GM19397 (cell line): ENCODE results near the gene HBQ1.
"Not testable (repeated sequence)": the region's sequence is repeated elsewhere in the genome, so short reads cannot be mapped to it uniquely, and the experiment has no call there.

ENCODE experiments used
- ATAC-seq: cut with Tn5 transposase; IDR thresholded peaks from one replicate; pipeline ENCODE4 v1.9.1; 2021; ENCODE audit warnings: mild to moderate bottlenecking, moderate library complexity; ENCODE audit not compliant: unreplicated experiment

The HBQ1 gene

GRCh38 chr16:160242-160641 is 20.0 kb upstream of the HBQ1 start:
- ATAC-seq = not testable (repeated sequence)

- ATAC-seq = no peak
These were observed 19.5 kb upstream of the HBQ1 start for GRCh38 chr16:160691-161190.

GRCh38 chr16:162271-162991 is 17.8 kb upstream of the HBQ1 start:
- no peak for ATAC-seq

- ATAC-seq = not testable (repeated sequence)
These were observed 17.1 kb upstream of the HBQ1 start for GRCh38 chr16:163139-163538.

DNA sequence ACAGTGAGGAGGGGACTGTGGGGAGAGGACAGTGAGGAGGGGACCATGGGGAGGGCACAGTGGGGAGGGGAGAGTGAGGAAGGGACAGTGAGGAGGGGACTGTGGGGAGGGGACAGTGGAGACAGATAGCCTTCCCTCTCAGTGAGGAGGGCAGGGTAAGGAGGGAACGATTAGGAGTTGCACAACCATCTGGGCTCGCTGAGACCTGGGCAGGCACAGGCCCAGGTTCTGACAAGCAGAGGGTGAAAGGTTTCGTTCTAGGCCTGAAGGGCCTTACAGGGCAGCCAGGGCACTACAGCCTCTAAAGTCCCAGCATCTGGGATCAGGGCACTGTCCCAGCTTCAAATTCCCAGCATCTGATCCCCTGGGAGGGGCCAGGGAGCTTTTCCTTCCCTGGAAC is 16.6 kb upstream of the HBQ1 start:
- not testable (repeated sequence) for ATAC-seq

DNA sequence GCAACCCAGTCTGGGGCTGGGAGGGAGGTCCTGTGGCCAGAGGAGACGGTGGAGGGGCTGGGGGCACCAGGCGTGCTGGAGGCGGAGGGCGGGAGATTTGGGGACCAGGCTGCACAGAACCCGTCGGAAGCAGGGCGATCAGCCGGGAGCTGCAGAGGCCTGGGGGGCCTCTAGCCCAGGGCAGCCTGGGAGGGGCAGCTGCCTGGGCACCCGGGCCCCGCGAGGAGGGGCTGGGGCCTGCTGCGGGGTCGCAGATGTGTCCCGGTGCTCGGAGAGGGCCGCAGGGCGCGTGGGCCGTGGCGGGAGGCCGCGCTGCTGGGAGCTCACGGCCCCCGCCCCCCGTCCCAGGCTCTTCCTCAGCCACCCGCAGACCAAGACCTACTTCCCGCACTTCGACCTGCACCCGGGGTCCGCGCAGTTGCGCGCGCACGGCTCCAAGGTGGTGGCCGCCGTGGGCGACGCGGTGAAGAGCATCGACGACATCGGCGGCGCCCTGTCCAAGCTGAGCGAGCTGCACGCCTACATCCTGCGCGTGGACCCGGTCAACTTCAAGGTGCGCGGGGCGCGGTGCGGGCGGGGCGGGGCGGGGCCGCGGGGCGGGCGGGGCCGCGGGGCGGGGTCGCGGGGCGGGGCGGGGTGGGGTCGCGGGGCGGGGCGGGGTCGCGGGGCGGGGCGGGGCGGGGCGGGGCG is 16.0 kb upstream of the HBQ1 start:
- not testable (repeated sequence) for ATAC-seq

DNA sequence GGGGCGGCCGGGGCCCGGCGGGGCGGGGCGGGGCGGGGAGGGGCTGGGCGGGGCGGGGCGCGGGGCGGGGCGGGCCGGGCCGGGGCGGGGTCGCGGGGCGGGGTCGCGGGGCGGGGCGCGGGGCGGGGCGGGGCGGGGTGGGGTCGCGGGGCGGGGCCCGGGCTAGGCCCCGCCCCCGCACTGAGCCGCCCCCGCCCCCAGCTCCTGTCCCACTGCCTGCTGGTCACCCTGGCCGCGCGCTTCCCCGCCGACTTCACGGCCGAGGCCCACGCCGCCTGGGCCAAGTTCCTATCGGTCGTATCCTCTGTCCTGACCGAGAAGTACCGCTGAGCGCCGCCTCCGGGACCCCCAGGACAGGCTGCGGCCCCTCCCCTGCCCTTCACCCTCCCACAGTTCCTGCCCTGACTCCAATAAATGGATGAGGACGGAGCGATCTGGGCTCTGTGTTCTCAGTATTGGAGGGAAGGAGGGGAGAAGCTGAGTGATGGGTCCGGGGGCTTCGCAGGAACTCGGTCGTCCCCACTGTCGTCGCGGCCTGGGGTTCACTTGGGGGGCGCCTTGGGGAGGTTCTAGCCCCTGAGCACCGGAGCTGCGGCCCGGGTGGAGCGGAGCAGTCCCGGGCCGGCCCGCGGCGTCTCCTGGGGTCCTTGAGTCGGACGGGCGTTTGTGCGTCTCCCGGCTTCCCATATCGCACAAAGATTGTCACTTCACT is 15.3 kb upstream of the HBQ1 start:
- ATAC-seq = no peak

DNA sequence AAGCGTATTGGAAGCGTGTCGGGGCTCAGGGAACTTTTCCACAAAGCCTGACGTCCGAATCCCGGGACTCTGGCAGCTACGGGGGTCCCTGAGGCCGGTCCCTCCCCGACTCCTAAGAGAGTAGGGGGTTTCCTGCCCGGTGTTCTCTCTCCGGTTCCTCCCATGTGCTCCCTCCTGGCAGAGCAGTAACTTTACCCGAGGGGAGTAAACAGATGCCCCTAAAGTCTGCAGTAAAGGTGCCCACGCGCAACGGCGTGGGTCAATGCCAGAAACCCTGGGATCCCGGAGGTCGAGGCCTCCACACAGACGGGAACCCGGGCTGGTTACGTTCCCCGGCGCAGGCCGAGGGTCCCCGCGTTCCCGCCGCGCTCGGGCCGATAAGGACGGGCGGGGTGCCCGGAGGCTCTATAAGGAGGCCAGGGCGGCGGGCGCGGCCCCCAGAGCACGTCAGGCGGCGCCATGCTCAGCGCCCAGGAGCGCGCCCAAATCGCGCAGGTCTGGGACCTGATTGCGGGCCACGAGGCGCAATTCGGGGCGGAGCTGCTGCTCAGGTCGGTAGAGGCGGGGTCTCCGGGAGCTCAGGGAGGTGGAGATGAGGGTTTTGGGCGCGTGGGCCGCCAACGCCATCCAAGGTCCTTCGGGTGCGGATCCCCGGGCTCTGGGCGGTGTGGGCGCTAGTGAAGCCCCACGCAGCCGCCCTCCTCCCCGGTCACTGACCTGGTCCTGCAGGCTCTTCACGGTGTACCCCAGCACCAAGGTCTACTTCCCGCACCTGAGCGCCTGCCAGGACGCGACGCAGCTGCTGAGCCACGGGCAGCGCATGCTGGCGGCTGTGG is 14.5 kb upstream of the HBQ1 start, which contains the start of gene HBM:
Gene HBM, plus strand, starts transcription at position 440 of the 836 bp plus-strand sequence. Its CDS starts 20 bp downstream, at position 460.
- no peak for ATAC-seq

GRCh38 chr16:166375-167121 is 13.7 kb upstream of the HBQ1 start:
- ATAC-seq = no peak

- ATAC-seq = no peak
These were observed 13.1 kb upstream of the HBQ1 start for GRCh38 chr16:167122-167690.

DNA sequence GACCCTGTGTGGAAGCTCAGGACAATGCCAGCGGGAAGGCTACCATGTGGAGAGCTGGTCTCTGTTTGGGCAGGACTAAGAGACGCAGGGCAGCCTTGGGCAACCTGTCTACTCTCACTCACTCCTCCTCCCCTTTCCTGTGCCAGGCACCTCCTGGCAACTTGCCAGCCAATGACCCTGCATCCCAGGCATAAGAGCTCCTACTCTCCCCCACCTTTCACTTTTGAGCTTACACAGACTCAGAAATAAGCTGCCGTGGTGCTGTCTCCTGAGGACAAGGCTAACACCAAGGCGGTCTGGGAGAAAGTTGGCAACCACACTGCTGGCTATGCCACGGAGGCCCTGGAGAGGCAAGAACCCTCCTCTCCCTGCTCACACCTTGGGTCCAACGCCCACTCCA is 11.8 kb upstream of the HBQ1 start:
- ATAC-seq = no peak

GRCh38 chr16:169014-169413 is 11.2 kb upstream of the HBQ1 start:
- no peak for ATAC-seq

- ATAC-seq = not testable (repeated sequence)
These were observed 10.2 kb upstream of the HBQ1 start for GRCh38 chr16:170088-170507.

GRCh38 chr16:170788-171187 is 9.5 kb upstream of the HBQ1 start:
- ATAC-seq = no peak

DNA sequence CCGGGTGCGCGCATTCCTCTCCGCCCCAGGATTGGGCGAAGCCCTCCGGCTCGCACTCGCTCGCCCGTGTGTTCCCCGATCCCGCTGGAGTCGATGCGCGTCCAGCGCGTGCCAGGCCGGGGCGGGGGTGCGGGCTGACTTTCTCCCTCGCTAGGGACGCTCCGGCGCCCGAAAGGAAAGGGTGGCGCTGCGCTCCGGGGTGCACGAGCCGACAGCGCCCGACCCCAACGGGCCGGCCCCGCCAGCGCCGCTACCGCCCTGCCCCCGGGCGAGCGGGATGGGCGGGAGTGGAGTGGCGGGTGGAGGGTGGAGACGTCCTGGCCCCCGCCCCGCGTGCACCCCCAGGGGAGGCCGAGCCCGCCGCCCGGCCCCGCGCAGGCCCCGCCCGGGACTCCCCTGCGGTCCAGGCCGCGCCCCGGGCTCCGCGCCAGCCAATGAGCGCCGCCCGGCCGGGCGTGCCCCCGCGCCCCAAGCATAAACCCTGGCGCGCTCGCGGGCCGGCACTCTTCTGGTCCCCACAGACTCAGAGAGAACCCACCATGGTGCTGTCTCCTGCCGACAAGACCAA is 7.8 kb upstream of the HBQ1 start, which contains the start of gene HBA2:
Gene HBA2, plus strand, starts transcription at position 503 of the 568 bp plus-strand sequence. Its CDS starts 37 bp downstream, at position 540.
- not testable (repeated sequence) for ATAC-seq

- not testable (repeated sequence) for ATAC-seq
These were observed 6.9 kb upstream of the HBQ1 start for GRCh38 chr16:173211-173854.

DNA sequence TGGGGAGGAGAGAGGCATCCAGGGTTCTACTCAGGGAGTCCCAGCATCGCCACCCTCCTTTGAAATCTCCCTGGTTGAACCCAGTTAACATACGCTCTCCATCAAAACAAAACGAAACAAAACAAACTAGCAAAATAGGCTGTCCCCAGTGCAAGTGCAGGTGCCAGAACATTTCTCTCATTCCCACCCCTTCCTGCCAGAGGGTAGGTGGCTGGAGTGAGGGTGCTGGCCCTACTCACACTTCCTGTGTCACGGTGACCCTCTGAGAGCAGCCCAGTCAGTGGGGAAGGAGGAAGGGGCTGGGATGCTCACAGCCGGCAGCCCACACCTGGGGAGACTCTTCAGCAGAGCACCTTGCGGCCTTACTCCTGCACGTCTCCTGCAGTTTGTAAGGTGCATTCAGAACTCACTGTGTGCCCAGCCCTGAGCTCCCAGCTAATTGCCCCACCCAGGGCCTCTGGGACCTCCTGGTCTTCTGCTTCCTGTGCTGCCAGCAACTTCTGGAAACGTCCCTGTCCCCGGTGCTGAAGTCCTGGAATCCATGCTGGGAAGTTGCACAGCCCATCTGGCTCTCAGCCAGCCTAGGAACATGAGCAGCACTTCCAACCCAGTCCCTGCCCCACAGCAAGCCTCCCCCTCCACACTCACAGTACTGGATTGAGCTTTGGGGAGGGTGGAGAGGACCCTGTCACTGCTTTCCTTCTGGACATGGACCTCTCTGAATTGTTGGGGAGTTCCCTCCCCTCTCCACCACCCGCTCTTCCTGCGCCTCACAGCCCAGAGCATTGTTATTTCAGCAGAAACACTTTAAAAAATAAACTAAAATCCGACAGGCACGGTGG is 6.1 kb upstream of the HBQ1 start:
- ATAC-seq = not testable (repeated sequence)
